GM12873 (cell line): Measurements from ENCODE around the gene MTG2.

Experiments used
- CTCF ChIP-seq: IDR thresholded peaks from 2 replicates; pipeline ENCODE4 v1.5.1; 2012; ENCODE audit warnings: low read depth, mild to moderate bottlenecking, moderate library complexity, low read length, control low read depth; ENCODE audit not compliant: insufficient read depth; ENCODE audit errors: missing control alignments

The MTG2 gene

GRCh38 chr20:62246872-62247652 is 64.2 kb downstream of the MTG2 start:
- no peak for TF ChIP-seq CTCF

- no peak for TF ChIP-seq CTCF
Observed at GRCh38 chr20:62248890-62249560, 66.2 kb downstream of the MTG2 start.

GRCh38 chr20:62252342-62252966 is 69.6 kb downstream of the MTG2 start:
- TF ChIP-seq CTCF: no peak
